Smooth muscle cell (in vitro differentiated cells): Measurements from ENCODE around the gene ACOX3. TPM values are rescaled to one million over a fixed set of nuclear protein-coding genes. Genes with fewer than 3 reads are reported as not detected.

ENCODE experiments used
- DNase-seq: peaks from one replicate; lab custom pipeline; 2025; ENCODE audit not compliant: unreplicated experiment; lab: John Stamatoyannopoulos, UW
- H2AFZ ChIP-seq: fragments of 200-600 bp; sonication (generic); 2 replicates; pipeline ENCODE4 v1.6.0; 2016; ENCODE audit warnings: antibody characterized with exemption, low read depth, mild to moderate bottlenecking
- H3F3A ChIP-seq: fragments of 200-600 bp; sonication (generic); 2 replicates; pipeline ENCODE4 v1.6.0; 2017; ENCODE audit warnings: antibody characterized with exemption, low read depth
- H3K27ac ChIP-seq: fragments of 200-600 bp; sonication (generic); 2 replicates; pipeline ENCODE4 v1.5.1; 2016; ENCODE audit warnings: low read depth, mild to moderate bottlenecking
- H3K27me3 ChIP-seq: fragments of 200-600 bp; sonication (generic); 2 replicates; pipeline ENCODE4 v1.6.1; 2016; ENCODE audit warnings: low read depth, mild to moderate bottlenecking
- H3K36me3 ChIP-seq: fragments of 200-600 bp; sonication (generic); 2 replicates; pipeline ENCODE4 v1.5.1; 2016; ENCODE audit warnings: low read depth
- H3K4me1 ChIP-seq: fragments of 200-600 bp; sonication (generic); 2 replicates; pipeline ENCODE4 v1.5.1; 2016; ENCODE audit warnings: low read depth
- H3K4me2 ChIP-seq: fragments of 200-600 bp; sonication (generic); 2 replicates; pipeline ENCODE4 v1.6.0; 2016; ENCODE audit warnings: mild to moderate bottlenecking
- H3K4me3 ChIP-seq: fragments of 200-600 bp; sonication (generic); 2 replicates; pipeline ENCODE4 v1.5.1; 2016; ENCODE audit warnings: mild to moderate bottlenecking
- H3K79me2 ChIP-seq: fragments of 200-600 bp; sonication (generic); 2 replicates; pipeline ENCODE4 v1.6.0; 2016; ENCODE audit warnings: low read depth, mild to moderate bottlenecking
- H3K9ac ChIP-seq: fragments of 200-600 bp; sonication (generic); 2 replicates; pipeline ENCODE4 v1.6.0; 2016; ENCODE audit warnings: low read depth
- H3K9me3 ChIP-seq: fragments of 200-600 bp; sonication (generic); replicated peaks from 2 replicates; pipeline ENCODE4 v1.5.1; 2016; ENCODE audit warnings: low read depth
- H4K20me1 ChIP-seq: fragments of 200-600 bp; sonication (generic); 2 replicates; pipeline ENCODE4 v1.6.0; 2016; ENCODE audit warnings: low read depth
- CTCF ChIP-seq: fragments of 200-600 bp; sonication (generic); IDR thresholded peaks from 2 replicates; pipeline ENCODE4 v1.5.1; 2017; ENCODE audit warnings: borderline replicate concordance, mild to moderate bottlenecking, antibody characterized with exemption; ENCODE audit not compliant: insufficient read depth, poor library complexity, severe bottlenecking
- WGBS: methylation state at CpG from one replicate; pipeline ENCODE4 v1.1.7; 2016; ENCODE audit warnings: low lambda C conversion rate; 5-methylcytosine and 5-hydroxymethylcytosine counted together
- polyA plus RNA-seq: library from polyadenylated mRNA; unstranded; fragments of >200 nt; fragmentation: Nextera tagmentation; extraction: Ambion mirVana; gene quantifications from 2 replicates; pipeline ENCODE4 v1.2.1, GENCODE V29; 2016
- total RNA-seq: library from RNA; depleted of rRNA; stranded (reverse); fragments of >200 nt; gene quantifications from 2 replicates; pipeline ENCODE4 v1.2.3, GENCODE V29; 2014

Gene ACOX3
- total and polyA plus RNA-seq, 2 experiments from 2014 or later, result 25.0 to 27.9 TPM

DNA sequence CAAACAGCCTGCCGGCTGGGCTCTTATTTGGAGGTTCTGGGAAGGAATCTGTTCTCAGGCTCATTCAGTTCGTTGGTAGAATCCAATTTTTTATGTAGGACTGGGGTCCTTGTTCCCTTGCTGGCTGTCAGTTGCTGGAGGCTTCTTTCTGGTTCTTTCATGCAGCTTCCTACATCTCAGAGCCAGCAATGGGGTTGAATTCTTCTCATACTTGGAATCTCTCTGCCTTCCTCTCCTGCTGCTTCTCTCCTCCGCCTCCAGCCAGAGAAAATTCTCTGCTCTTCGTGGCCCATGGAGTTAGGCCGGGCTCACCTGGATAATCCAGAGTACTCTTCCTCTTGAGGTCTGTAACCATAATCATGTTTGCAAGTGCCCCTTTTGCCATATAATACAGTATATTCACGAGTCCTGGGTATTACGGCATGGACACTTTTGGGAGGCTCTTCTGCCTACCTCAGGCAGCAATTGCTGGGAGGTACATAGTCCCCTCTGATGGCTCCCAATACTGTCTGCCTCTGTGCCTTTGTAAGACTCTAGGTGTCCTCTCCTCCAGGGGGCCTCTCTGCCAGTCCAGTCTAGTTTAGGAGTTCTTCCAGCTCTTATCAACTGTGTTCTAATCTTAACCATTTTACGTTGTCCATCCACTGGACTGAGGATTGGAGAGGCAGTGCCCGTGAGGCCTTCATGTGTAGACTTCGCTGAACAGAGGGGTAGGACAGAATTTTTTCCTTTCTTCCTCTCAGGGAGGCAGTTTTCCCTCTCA lies 2.3 kb upstream of the ACOX3 start:
- no peak overlapping the region for H3K27ac ChIP-seq
- H3K9ac ChIP-seq, result no peak overlapping the region
- peaks cover 63% of the 10 kb centered on the region for H3K79me2 ChIP-seq
- H3K9me3 ChIP-seq, result no peaks in the 10 kb centered on the region
- peaks cover 28% of the 10 kb centered on the region for H4K20me1 ChIP-seq
- no peaks in the 10 kb centered on the region for H3K36me3 ChIP-seq
- no peak for DNase-seq
- no peak overlapping the region for H2AFZ ChIP-seq
- H3K4me2 ChIP-seq, result peak overlapping the region; percentile 100
- 78% methylated on average over 10 of the region's 10 CpGs for whole genome bisulfite sequencing
- H3K4me1 ChIP-seq, result peaks cover 20% of the 10 kb centered on the region
- no peaks in the 10 kb centered on the region for H3F3A ChIP-seq
- TF ChIP-seq CTCF, result no peak
- no peak overlapping the region for H3K4me3 ChIP-seq
- no peaks in the 10 kb centered on the region for H3K27me3 ChIP-seq

DNA sequence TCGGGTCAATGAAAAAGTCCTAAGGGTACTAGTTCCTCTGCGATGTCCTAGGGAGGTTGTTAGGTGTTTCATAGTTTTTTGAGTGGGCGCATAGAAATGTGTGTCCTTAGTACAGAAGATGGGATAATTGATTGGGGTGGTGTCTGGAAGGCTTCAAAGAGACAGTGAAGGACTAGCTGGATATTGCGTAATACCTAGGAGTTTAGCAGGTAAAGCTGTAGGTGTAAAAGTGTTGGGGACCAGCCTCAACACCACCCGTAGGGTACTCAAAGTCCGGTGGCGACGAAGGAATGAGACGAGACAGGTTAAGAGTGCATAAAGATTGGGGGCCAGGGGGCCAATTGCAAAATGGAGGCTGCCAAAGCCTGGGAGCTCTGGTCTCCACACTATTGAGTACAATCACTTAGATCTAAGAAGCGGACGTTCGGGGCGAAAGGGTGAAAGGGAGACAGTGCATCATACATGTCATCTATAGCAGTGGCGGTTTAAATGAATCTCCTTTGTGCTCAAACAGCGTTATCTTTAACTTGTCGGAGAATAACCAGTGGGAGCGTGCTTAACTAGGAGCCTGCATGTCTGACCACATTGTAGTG lies 1.1 kb upstream of the ACOX3 start:
- H3K4me1 ChIP-seq, result peaks cover 20% of the 10 kb centered on the region

GRCh38 chr4:8439914-8440491 lies 520 bp downstream of the ACOX3 start:
- H3F3A ChIP-seq, result no peaks in the 10 kb centered on the region
- H3K79me2 ChIP-seq, result peaks cover 58% of the 10 kb centered on the region
- peak overlapping the region; percentile 98 for H3K4me3 ChIP-seq
- H4K20me1 ChIP-seq, result peaks cover 13% of the 10 kb centered on the region
- no peaks in the 10 kb centered on the region for H3K36me3 ChIP-seq
- no peaks in the 10 kb centered on the region for H3K27me3 ChIP-seq
- H3K4me2 ChIP-seq, result peak overlapping the region; percentile 100
- H3K9me3 ChIP-seq, result no peaks in the 10 kb centered on the region
- no peak for TF ChIP-seq CTCF
- peak overlapping the region; percentile 90 for H3K9ac ChIP-seq
- peak overlapping the region; percentile 90 for H3K27ac ChIP-seq
- H2AFZ ChIP-seq, result peak overlapping the region; percentile 84
- 66% methylated on average over 12 of the region's 12 CpGs for WGBS
- no peak for DNase-seq
- peaks cover 20% of the 10 kb centered on the region for H3K4me1 ChIP-seq

More for the DNA sequence above, 1.1 kb upstream of the ACOX3 start:
- WGBS, result 66% methylated on average over 17 of the region's 17 CpGs
- Histone ChIP-seq H3K9me3 (no peaks in the 10 kb centered on the region), H3K27me3 (no peaks in the 10 kb centered on the region), H3F3A (no peaks in the 10 kb centered on the region), H3K27ac (no peak overlapping the region), H3K9ac (peak overlapping the region; percentile 90), H3K79me2 (peaks cover 67% of the 10 kb centered on the region), H4K20me1 (peaks cover 28% of the 10 kb centered on the region), H3K36me3 (no peaks in the 10 kb centered on the region), H2AFZ (peak overlapping the region; percentile 84), H3K4me2 (peak overlapping the region; percentile 100), H3K4me3 (peak overlapping the region; percentile 98)
- DNase-seq, result no peak
- no peak for TF ChIP-seq CTCF
